H1 (cell line): ENCODE measurements around the gene PRRT1.
"Not testable (repeated sequence)": the region's sequence is repeated elsewhere in the genome, so short reads cannot be mapped to it uniquely, and the experiment has no call there.

Source experiments
- CTCF ChIP-seq, 3 experiments: IDR thresholded peaks; 1 replicate in 2 of 3; 2 replicates in 1 of 3; pipeline versions ENCODE4 v1.5.1 to v1.6.1; 2011; ENCODE audit warnings: low read length in 3 of 3, mild to moderate bottlenecking in 3 of 3, inconsistent platforms in 2 of 3, low read depth in 1 of 3, moderate library complexity in 1 of 3; ENCODE audit not compliant: insufficient read depth in 1 of 3; ENCODE audit errors: control extremely low read depth in 1 of 3
- JUND ChIP-seq: IDR thresholded peaks from 2 replicates; pipeline ENCODE4 v1.6.1; 2011; ENCODE audit warnings: mild to moderate bottlenecking, improper control_type of control experiment, low read length
- KDM1A ChIP-seq: fragments of 200-600, 300-600 bp; sonication (generic); IDR thresholded peaks from 2 replicates; pipeline ENCODE4 v1.7.1; 2016; ENCODE audit warnings: mild to moderate bottlenecking, low read length, borderline replicate concordance
- MAFK ChIP-seq: IDR thresholded peaks from 2 replicates; pipeline ENCODE4 v1.6.1; 2012; ENCODE audit warnings: low read depth, mild to moderate bottlenecking, improper control_type of control experiment, low read length
- MAX ChIP-seq: IDR thresholded peaks from 2 replicates; pipeline ENCODE4 v1.6.1; 2012; ENCODE audit warnings: inconsistent platforms
- POLR2A ChIP-seq, 2 experiments: IDR thresholded peaks; 1 replicate in 1 of 2; 2 replicates in 1 of 2; pipeline ENCODE4 v1.6.1; 2011; ENCODE audit warnings: low read depth in 2 of 2, low read length in 2 of 2, mild to moderate bottlenecking in 2 of 2; ENCODE audit errors: control extremely low read depth in 1 of 2
- POLR2AphosphoS5 ChIP-seq: IDR thresholded peaks from 2 replicates; pipeline ENCODE4 v1.6.1; 2011; ENCODE audit warnings: low read depth, low read length
- SIX5 ChIP-seq: IDR thresholded peaks from 2 replicates; pipeline ENCODE4 v1.6.1; 2011; ENCODE audit warnings: mild to moderate bottlenecking, low read depth, low read length

GRCh38 chr6:32186151-32186840 lies 34.6 kb upstream of the PRRT1 start:
- not testable (repeated sequence) for TF ChIP-seq KDM1A; JUND; CTCF (IDR thresholded peaks at IDR 0.05; ENCODE audit: control extremely low read depth in 1 of 3, insufficient read depth in 1 of 3, low read depth in 1 of 3, low read length in 3 of 3); SIX5; MAFK; POLR2A (IDR thresholded peaks at IDR 0.05; ENCODE audit: control extremely low read depth in 1 of 2, low read depth in 2 of 2, low read length in 2 of 2); POLR2AphosphoS5; MAX
